T-helper 22 cell (primary cell): ENCODE results near the gene RNH1.
"Not testable (repeated sequence)": the region's sequence is repeated elsewhere in the genome, so short reads cannot be mapped to it uniquely, and the experiment has no call there.

Experiments used
- DNase-seq: peaks from one replicate; pipeline ENCODE4 v3.0.0-alpha.2; 2020; ENCODE audit warnings: low read depth

Gene RNH1

DNA sequence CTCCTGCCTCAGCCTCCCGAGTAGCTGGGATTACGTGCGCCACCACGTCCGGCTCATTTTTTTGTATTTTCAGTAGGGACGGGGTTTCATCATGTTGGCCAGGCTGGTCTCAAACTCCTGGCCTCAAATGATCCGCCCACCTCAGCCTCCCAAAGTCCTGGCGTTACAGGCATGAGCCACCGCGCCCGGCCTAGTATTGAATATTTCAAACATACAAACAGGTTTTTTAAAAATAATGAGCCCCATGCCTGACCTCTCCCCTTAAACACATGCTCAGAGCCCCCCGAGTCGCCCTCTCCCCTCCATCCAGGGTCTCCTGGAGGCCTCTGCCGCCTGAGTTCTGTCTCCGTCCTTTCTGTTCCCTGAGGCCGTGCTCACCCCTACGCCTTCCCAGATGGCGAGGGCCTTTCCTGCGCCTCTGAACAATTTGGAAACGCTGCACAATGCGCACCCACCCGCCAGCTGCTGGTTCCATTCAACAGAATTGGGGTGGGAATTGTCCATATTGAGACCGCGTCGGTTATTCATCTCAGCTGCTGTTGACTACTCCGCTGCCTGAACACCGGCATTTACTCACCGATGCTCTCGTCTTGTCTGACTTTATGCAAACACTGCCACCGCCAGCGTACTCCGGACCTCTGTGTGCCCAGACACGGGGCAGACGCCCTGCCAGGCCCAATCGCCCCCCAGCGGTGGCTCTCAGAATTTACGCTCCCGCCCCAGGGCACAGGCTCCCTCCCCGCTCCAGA, 13.6 kb upstream of the RNH1 start:
- no peak for DNase-seq

- peak; percentile 75 for DNase-seq
These were observed 11.6 kb upstream of the RNH1 start for GRCh38 chr11:518463-519202.

- DNase-seq, result not testable (repeated sequence)
These were observed 10.1 kb upstream of the RNH1 start for GRCh38 chr11:516918-517685.

- DNase-seq, result no peak
These were observed 9.4 kb upstream of the RNH1 start for GRCh38 chr11:516400-516799.

GRCh38 chr11:515131-515530, 8.1 kb upstream of the RNH1 start:
- DNase-seq, result no peak

DNA sequence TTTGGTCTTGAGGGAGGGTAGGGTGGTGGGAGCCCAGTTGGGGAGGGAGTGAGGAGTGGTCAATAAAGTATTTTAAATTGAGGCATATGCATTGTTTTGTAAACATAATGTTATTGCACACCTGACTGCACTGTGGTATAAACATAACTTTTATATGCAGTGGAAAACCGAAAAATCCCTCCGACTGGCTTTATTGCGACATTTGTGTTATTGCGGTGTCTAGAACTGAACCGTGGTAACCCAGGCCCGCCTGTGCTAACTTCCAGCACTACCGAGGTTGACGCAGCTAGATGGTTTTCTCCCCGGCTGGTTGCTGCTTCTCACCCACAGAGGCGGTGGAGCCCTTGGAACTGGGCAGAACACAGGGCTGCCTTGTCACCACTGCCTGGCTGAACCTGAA, 7.6 kb upstream of the RNH1 start:
- DNase-seq, result no peak

DNA sequence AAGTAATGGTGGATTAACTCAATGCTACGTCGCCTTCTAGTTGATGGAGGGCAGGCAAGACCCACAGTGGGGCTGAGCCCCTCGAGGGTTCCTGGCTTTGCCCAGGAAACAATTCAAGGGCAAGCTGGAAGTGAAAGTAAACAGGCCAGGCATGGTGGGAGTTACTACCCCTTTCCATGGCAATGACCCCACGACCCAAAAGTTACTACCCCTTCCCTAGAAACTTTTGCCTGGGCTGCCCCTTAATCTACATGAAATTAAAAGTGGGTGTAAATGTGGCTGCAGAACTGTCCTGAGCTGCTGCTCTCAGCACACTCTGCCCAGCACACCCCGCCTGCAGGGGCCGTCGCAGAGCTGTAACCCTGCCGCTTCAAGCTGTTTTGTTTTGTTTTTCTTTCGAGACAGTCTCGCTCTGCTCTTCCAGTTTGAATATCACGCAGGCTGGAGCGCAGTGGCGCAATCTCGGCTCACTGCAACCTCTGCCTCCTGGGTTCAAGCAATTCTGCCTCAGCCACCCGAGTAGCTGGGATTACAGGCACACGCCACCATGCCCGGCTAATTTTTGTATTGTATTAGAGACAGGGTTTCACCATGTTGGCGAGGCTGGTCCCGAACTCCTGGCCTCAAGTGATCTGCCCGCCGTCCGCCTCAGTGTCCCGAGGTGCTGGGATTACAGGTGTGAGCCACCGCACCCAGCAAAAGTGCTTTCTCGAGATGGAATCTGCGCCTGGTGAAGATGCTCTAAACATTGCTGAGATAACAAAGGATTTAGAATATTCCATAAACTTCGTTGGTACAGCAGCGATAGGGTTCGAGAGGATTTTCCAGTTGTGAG, 5.9 kb upstream of the RNH1 start:
- no peak for DNase-seq

GRCh38 chr11:508956-509355, 1.9 kb upstream of the RNH1 start:
- DNase-seq, result no peak

DNA sequence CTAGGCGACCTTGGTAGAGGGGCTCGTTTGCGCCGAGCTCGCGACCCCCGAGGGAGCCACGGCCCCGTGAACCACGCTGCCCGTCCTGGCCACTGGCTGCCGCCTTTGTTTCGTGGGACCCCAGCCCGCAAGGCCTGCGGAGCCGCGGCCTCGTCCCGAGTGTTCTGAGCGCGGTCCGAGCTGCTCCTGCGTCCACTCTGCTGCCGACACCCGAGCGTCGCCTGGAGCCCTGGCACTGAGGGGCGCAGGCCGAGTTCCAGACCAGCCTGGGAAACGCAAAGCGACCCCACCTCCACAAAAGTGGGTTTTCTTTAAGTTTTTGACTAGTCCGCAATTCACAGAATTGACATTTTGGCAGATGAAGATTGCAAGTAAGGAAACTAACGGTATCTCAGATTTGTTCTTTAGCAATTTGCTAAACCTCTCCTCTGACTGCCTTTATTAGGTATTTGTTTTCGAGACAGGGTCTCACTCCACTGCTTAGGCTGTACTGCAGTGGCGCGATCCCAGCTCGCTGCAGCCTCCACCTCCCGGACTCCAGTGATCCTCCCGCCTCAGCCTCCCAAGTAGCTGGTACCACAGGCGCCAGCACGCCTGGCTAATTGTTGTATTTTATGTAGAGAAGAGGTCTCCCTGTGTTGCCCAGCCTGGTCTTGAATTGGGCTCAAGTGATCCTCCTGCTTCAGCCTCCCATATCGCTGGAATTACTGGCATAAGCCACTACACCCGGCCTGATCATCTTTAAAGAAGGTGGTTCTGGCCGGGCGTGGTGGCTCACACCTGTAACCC, 879 bp upstream of the RNH1 start:
- no peak for DNase-seq

DNA sequence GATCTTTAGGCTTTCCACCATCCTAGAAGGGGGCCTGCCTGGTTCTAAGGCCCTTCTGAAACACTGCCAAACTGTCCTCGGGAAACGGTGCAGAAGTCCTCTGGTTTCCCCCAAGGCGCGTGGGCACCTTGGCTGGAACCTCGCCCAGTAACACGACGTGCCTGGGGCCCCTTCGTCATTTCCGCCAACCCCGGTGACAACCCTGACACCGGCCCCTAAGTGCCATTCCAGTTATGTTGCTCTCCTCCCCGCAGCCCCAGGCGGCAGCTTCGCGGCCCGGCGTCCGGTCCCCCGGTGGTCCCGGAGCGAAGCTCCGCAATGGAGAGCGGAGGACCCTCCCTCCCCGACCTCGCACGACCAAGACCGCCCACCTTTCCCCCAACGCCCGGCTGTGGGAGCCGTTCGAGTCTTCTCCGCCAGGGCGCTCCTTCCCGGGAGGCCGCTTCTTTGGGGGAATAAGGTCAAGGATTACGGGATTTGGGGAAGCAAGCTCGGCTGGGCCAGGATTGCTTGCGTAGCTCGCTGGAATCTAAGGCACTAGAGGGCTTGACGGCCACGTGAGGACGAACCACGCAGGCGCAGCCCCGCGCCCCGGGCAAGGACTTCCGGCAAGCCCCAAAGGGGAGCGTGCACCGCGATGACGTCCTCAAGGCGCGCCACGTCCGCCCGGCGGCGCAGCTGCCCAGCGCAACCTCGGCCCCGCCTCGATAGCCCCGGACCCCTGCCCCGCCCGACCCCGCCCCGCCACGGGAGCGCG, 626 bp downstream of the RNH1 start:
- DNase-seq, result peak; percentile 94

DNA sequence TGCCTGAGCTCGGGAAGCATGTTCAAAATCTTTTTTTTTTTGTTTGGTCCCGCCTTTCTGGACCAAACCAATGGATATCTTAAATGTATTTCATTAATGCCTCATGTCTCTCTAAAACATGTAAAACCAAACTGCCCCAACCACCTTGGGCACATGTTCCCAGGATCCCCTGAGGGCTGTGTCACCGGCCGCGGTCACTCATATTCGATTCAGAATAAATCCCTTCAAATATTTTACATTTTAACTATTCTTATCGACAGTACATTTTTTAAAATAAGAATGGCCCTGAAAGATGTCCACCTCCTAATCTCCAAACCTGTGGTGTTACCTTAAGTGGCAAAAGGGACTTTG, 2.1 kb downstream of the RNH1 start:
- DNase-seq, result no peak

GRCh38 chr11:504053-504993, 2.7 kb downstream of the RNH1 start:
- DNase-seq, result no peak

GRCh38 chr11:503179-503981, 3.7 kb downstream of the RNH1 start:
- no peak for DNase-seq

DNA sequence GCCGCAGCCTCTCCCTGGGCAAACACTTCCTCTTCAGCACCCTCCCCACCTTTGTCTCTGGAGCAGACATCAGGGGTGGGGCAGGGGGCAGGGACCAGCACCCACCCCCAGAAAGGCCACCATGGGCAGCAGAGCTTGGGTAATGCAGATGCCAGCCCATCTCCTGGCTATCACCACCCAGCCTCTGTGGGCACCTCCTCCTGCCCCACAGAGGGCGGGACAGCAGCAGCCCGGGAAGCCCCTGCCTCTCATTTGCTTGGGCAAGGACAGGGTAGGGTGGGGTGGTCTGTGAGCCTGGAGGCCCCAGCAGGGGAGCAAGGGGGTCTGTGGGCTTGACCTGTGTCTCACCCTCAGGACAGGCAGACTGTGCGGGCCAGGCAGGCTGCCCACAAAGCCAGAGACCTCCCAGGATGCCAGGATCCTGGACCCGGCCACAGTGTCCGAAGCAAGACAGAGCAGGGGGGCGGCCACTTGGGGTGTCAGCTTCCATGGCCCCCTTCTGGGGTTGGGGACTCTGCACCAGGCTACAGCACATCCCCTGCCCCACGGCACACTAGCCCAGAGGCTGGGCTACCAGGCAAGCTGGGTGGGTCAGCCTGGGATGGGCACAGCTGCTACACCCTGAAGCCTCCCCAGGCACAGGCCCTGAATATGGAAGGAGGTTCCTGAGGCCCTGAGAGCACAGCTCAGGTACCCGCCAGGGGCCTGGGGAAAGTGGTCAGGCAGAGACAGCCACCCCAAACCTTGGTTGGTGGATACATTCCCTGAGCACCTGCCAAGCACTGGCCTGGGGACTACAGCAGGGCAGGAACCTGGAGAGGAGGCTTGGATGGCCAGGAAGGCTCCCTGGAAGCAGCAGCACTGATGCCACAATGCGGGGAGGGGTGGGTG, 4.5 kb downstream of the RNH1 start:
- DNase-seq, result no peak

DNA sequence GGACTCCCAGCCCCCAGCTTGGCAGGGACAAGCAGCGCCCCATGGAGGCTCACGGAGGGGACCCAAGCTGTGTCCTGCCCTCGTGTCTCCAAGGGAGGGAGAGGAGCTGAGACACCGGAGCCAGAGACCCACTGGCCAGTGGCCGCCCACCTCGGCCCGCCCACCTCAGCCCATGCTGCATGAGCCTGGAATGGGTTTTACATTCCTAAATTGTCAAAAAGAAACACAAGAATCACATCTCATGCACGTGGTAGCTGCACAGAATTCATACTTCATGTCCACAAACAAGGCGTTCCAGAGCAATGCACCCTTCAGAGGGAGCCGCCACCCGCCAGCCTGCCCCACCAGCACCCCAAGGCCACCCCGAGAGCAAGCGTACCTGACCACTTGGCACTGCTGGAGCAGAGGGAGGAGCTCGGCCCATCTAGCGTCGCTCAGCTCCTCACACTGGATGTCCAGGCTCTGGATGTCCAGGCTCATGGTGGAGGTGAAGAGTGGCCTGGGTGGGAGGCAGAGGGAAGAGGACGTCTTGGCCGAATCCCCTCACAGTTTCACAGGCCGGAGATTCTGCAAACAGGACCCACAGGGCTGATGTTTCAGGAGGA, 5.3 kb downstream of the RNH1 start:
- DNase-seq, result no peak

DNA sequence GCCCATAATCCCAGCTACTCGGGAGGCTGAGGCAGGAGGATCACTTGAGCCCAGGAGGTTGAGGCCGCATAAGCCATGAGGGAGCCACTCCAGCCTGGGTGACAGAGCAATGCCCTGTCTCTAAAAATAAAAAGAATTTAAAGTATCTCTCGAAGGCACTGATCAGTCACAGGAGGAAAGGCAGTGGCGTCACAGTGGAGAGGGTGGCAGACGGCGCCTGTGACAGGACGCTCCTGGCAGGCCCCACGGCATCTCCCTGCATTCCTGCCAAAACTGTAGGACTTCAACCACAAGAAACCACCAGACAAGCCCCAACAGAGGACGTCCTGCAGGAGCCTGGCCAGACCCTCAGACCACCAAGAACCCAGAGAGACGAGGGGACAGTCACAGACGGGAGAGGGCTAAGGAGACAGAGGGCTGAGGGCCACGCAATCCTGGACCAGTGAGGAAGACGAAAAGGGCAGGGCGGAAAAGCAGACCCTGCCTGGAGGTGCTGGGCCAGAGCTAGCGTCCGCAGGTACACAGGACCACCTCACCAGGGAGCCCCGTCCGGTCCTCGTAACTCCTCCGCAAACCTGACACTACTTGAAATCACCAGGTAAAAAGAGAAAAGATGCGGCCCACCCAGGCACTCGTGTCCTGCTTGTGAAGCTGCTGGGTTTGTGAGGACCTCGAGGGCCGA, 5.9 kb downstream of the RNH1 start:
- DNase-seq, result no peak
